Suprapubic skin (tissue), 4 donors: Measurements from ENCODE around the gene ADGRF3.

Experiments used
- EP300 ChIP-seq: sonication (generic); formaldehyde crosslinking; IDR thresholded peaks from one replicate; pipeline ENCODE4 v1.6.1; 2017; ENCODE audit warnings: antibody characterized with exemption
- POLR2A ChIP-seq, 2 donors: fragments of 450-650 bp; IDR thresholded peaks; one replicate each; pipeline ENCODE4 v1.6.1; 2017; ENCODE audit warnings: antibody characterized with exemption in 2 of 2, mild to moderate bottlenecking in 2 of 2, moderate library complexity in 2 of 2
- POLR2AphosphoS5 ChIP-seq, 3 donors: sonication (generic); formaldehyde crosslinking; IDR thresholded peaks; one replicate each; pipeline ENCODE4 v1.6.1; 2017; ENCODE audit warnings: antibody characterized with exemption in 3 of 3
- TF ChIP-seq, protein P1 (sequence below), 2 donors: fragments of 200-600 bp in 1 of 2; fragments of 450-650 bp in 1 of 2; sonication (generic) in 1 of 2; IDR thresholded peaks; one replicate each; pipeline ENCODE4 v1.5.1; 2016 to 2019; ENCODE audit warnings: antibody characterized with exemption in 2 of 2, mild to moderate bottlenecking in 1 of 2, moderate library complexity in 1 of 2

DNA sequence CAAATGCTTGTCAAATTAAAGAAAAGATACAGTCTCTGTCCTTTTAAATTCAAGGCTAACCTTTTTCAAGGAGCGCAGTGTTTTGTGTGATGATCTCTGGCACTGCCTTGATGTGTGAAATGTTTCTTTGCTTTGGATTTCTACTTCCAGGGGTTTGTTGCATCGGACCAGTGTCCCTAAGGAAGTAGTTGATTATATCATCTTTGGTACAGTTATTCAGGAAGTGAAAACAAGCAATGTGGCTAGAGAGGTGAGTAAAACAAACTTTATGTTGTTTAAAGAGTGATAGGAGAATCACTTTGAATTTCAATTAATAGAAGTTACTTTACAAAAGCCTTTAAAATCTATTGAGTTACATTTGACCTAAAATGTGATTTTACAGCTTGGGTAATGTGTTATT lies 73.1 kb downstream of the ADGRF3 start:
- TF ChIP-seq, protein P1, sequence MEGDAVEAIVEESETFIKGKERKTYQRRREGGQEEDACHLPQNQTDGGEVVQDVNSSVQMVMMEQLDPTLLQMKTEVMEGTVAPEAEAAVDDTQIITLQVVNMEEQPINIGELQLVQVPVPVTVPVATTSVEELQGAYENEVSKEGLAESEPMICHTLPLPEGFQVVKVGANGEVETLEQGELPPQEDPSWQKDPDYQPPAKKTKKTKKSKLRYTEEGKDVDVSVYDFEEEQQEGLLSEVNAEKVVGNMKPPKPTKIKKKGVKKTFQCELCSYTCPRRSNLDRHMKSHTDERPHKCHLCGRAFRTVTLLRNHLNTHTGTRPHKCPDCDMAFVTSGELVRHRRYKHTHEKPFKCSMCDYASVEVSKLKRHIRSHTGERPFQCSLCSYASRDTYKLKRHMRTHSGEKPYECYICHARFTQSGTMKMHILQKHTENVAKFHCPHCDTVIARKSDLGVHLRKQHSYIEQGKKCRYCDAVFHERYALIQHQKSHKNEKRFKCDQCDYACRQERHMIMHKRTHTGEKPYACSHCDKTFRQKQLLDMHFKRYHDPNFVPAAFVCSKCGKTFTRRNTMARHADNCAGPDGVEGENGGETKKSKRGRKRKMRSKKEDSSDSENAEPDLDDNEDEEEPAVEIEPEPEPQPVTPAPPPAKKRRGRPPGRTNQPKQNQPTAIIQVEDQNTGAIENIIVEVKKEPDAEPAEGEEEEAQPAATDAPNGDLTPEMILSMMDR (IDR thresholded peaks at IDR 0.05), result no peak
- TF ChIP-seq POLR2A (IDR thresholded peaks at IDR 0.05) (no peak), EP300 (peak; percentile 21), POLR2AphosphoS5 (IDR thresholded peaks at IDR 0.05) (no peak)
